Neural cell (in vitro differentiated cells): ENCODE results near the gene RAMP3.

Experiments
- CTCF ChIP-seq: fragments of 450-650 bp; IDR thresholded peaks from 2 replicates; pipeline ENCODE4 v1.5.1; 2014; ENCODE audit warnings: antibody characterized with exemption, mild to moderate bottlenecking, moderate library complexity; ENCODE audit not compliant: poor library complexity, severe bottlenecking
- EP300 ChIP-seq: fragments of 450-650 bp; conservative IDR thresholded peaks from 2 replicates; pipeline ENCODE4 v1.6.1; 2014; ENCODE audit warnings: antibody characterized with exemption, mild to moderate bottlenecking, moderate library complexity; ENCODE audit not compliant: poor library complexity, severe bottlenecking
- EZH2 ChIP-seq: fragments of 200-600, 300-800 bp; shearing (Covaris generic), sonication (generic); IDR thresholded peaks from 2 replicates; pipeline ENCODE4 v1.6.1; 2014; ENCODE audit warnings: antibody characterized with exemption, low read length, borderline replicate concordance, mild to moderate bottlenecking; ENCODE audit not compliant: insufficient read depth, poor library complexity, severe bottlenecking
- POLR2AphosphoS5 ChIP-seq: IDR thresholded peaks from 2 replicates; pipeline ENCODE4 v1.6.1; 2012
- RAD21 ChIP-seq: fragments of 450-650 bp; conservative IDR thresholded peaks from 2 replicates; pipeline ENCODE4 v1.6.1; 2014; ENCODE audit warnings: antibody characterized with exemption, mild to moderate bottlenecking, moderate library complexity
- REST ChIP-seq: IDR thresholded peaks from 2 replicates; pipeline ENCODE4 v1.6.1; 2012; ENCODE audit warnings: borderline replicate concordance

- TF ChIP-seq EP300, result no peak
- no peak for TF ChIP-seq EZH2
- no peak for TF ChIP-seq CTCF
- no peak for TF ChIP-seq POLR2AphosphoS5
- no peak for TF ChIP-seq REST
- no peak for TF ChIP-seq RAD21
Measured at GRCh38 chr7:45157286-45157652, 322 bp upstream of the RAMP3 start.
